Vagina (tissue), 2 donors: ENCODE measurements around the gene FAM163B.

ENCODE experiments used
- CTCF ChIP-seq, 3 experiments: fragments of 450-650 bp in 2 of 3; fragments of 200-600 bp in 1 of 3; sonication (generic) in 1 of 3; IDR thresholded peaks; one replicate each; pipeline ENCODE4 v1.5.1; 2017 to 2019; ENCODE audit warnings: antibody characterized with exemption in 3 of 3, mild to moderate bottlenecking in 2 of 3, moderate library complexity in 2 of 3
- POLR2A ChIP-seq, 2 donors: fragments of 450-650 bp; IDR thresholded peaks; one replicate each; pipeline ENCODE4 v1.6.1; 2017; ENCODE audit warnings: antibody characterized with exemption in 2 of 2, mild to moderate bottlenecking in 2 of 2, moderate library complexity in 2 of 2
- POLR2AphosphoS5 ChIP-seq, 2 donors: sonication (generic); formaldehyde crosslinking; IDR thresholded peaks; one replicate each; pipeline ENCODE4 v1.9.0; 2017; ENCODE audit warnings: antibody characterized with exemption in 2 of 2, mild to moderate bottlenecking in 2 of 2, low read depth in 1 of 2; ENCODE audit not compliant: insufficient read depth in 1 of 2

GRCh38 chr9:133610845-133611244 lies 1.7 kb upstream of the FAM163B start:
- TF ChIP-seq POLR2A (IDR thresholded peaks at IDR 0.05), result no peak
- TF ChIP-seq CTCF (IDR thresholded peaks at IDR 0.05), result no peak
- TF ChIP-seq POLR2AphosphoS5 (IDR thresholded peaks at IDR 0.05; ENCODE audit: insufficient read depth in 1 of 2, low read depth in 1 of 2), result no peak
